ENCODE results near the gene MTNR1A.

Gene MTNR1A

DNA sequence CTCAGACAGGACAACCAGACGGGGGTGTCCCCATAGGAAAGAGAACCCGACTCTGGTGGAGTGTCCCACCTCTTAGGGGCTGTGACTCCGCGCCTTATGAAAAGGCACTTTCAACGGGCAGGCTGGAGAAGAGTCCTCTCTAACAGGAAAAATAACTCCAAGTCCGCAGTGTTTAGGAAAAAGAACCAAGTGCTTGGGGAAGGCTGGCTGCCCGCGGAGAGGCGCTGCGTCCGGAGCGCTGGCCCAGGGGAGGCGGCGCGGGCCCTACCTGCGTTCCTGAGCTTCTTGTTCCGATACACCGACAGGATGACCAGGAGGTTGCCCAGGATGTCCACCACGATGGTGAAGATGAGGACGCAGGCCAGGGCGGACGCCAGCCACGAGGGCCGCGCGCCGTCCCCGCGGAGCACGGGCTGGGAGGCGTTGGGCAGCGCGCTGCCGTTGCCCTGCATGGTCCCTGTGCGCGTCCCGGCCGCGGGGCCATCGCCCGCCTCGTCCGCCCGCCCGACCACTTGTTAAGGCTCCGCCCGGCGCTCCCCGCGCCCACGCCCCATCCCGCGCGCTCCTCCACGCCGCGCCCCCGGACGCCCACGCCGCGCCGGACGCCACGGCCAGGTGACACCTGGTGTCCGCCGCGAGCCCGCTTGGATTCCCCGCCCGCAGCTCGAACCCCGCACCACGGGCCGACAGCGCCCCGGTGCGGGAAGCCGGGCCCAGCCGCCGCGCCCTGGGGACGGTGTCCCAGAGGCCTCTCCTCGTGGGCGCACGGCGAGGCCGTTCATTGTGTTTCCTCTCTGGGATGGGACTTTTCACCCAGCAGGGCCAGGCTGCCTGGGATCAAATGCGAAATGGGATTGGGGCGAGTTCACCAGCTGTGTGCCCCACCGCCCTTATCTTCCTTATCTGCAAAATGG, at the start of gene MTNR1A:
TSS of gene MTNR1A (minus strand) at position 654 of the 914 bp plus-strand sequence. CDS start at position 452, 202 bp downstream.
- H3K4me1 ChIP-seq (ENCODE audit: control insufficient read depth in 1 of 2, insufficient read depth in 1 of 2, low read depth in 1 of 2, low read length in 1 of 2): no peaks in the 10 kb centered on the region
- no peak within 1 kb of the TSS for H3K4me3 ChIP-seq (ENCODE audit: low read depth in 1 of 2, low read length in 1 of 2)
- peaks cover 30% of the 10 kb centered on the region for H3K27me3 ChIP-seq
- TF ChIP-seq, protein P1, sequence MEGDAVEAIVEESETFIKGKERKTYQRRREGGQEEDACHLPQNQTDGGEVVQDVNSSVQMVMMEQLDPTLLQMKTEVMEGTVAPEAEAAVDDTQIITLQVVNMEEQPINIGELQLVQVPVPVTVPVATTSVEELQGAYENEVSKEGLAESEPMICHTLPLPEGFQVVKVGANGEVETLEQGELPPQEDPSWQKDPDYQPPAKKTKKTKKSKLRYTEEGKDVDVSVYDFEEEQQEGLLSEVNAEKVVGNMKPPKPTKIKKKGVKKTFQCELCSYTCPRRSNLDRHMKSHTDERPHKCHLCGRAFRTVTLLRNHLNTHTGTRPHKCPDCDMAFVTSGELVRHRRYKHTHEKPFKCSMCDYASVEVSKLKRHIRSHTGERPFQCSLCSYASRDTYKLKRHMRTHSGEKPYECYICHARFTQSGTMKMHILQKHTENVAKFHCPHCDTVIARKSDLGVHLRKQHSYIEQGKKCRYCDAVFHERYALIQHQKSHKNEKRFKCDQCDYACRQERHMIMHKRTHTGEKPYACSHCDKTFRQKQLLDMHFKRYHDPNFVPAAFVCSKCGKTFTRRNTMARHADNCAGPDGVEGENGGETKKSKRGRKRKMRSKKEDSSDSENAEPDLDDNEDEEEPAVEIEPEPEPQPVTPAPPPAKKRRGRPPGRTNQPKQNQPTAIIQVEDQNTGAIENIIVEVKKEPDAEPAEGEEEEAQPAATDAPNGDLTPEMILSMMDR (IDR thresholded peaks at IDR 0.05): no peak
- no peaks in the 10 kb centered on the region for H3K9me3 ChIP-seq
- no peaks in the 10 kb centered on the region for H3K36me3 ChIP-seq
- H3K27ac ChIP-seq: no peak within 1 kb of the TSS

DNA sequence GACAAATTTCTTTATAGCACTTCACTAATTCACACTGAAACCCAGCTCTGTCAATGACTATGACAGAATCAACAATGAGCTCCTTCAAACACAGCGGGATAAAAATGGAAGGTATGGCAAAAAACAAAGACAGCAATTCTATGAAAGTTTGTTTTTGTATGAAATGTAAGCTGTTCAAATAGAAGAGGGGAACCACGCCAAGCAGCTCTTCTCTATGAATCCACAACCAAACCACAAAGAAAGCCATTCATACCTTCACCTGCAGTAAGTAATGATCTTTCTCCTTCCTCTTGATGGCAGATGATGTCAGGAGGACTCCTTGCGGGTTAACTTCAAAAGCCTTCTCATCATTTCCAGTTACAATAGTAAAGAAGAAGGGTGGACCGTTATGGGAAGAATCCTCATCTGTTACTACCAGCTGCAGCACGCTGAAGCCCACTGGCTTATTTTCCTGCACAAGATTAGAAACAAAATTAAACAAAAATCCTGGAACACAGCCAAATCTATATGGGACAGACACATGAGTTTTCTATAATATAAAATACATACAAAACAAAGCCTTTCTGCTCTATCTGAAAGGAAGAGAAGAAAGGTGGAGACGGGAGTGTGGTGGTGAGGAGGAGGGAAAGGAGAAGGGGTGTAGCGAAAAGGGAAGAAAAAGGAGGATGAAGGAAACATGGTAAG, 48.9 kb upstream of the MTNR1A start:
- TF ChIP-seq, protein P1 (IDR thresholded peaks at IDR 0.05): no peak
- H3K9me3 ChIP-seq: no peaks in the 10 kb centered on the region
- H3K4me1 ChIP-seq (ENCODE audit: control insufficient read depth in 1 of 2, insufficient read depth in 1 of 2, low read depth in 1 of 2, low read length in 1 of 2): no peaks in the 10 kb centered on the region
- H3K4me3 ChIP-seq (ENCODE audit: low read depth in 1 of 2, low read length in 1 of 2): no peak overlapping the region
- H3K27me3 ChIP-seq: no peaks in the 10 kb centered on the region
- no peaks in the 10 kb centered on the region for H3K36me3 ChIP-seq
- no peak overlapping the region for H3K27ac ChIP-seq

DNA sequence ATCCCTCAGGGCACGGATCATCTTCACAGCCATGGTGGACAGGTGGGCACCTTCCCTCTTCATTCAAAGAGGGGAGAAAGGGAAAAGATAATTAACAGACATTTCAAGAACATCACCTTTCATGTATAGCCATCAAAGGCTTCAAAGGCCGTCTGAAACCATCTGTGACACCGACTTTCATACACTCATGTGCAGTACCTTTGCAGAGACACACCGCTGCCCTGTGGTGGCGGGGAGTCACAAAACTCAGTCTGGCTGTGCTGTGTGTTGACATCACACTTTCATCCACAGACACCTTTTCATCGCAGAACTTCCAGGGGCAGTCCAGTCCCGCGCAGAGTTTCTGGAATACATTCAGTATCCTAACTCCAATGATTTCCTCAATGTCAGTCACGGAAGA, 47.6 kb upstream of the MTNR1A start:
- TF ChIP-seq, protein P1 (IDR thresholded peaks at IDR 0.05): no peak
- no peak overlapping the region for H3K27ac ChIP-seq

DNA sequence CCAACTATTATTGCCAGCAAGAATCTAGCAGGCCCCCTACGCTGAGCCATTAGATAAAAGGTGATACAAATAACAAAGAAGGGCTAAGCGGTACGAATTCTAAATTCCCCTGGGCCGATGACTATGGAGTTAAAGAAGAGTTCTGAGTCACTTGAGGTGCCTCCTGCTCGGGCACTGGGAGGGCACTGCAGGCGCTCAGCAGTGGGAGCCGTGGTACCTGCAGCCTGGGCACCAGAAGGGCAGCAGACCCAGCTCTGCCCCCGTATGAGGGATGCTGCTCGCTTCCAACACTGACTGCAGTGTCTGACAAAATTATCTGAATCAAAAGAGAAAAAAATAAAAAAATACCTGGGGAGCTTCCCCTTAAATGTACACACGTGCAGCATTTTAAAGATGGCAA, 44.1 kb upstream of the MTNR1A start:
- no peaks in the 10 kb centered on the region for H3K36me3 ChIP-seq
- H3K4me3 ChIP-seq (ENCODE audit: low read depth in 1 of 2, low read length in 1 of 2): no peak overlapping the region
- no peaks in the 10 kb centered on the region for H3K4me1 ChIP-seq (ENCODE audit: control insufficient read depth in 1 of 2, insufficient read depth in 1 of 2, low read depth in 1 of 2, low read length in 1 of 2)
- TF ChIP-seq, protein P1 (IDR thresholded peaks at IDR 0.05): no peak
- H3K27ac ChIP-seq: no peak overlapping the region
- H3K9me3 ChIP-seq: no peaks in the 10 kb centered on the region
- H3K27me3 ChIP-seq: no peaks in the 10 kb centered on the region

More for the DNA sequence above, 47.6 kb upstream of the MTNR1A start:
- Histone ChIP-seq H3K4me1 (ENCODE audit: control insufficient read depth in 1 of 2, insufficient read depth in 1 of 2, low read depth in 1 of 2, low read length in 1 of 2) (no peaks in the 10 kb centered on the region), H3K9me3 (no peaks in the 10 kb centered on the region), H3K27me3 (no peaks in the 10 kb centered on the region), H3K36me3 (no peaks in the 10 kb centered on the region), H3K4me3 (ENCODE audit: low read depth in 1 of 2, low read length in 1 of 2) (no peak overlapping the region)

DNA sequence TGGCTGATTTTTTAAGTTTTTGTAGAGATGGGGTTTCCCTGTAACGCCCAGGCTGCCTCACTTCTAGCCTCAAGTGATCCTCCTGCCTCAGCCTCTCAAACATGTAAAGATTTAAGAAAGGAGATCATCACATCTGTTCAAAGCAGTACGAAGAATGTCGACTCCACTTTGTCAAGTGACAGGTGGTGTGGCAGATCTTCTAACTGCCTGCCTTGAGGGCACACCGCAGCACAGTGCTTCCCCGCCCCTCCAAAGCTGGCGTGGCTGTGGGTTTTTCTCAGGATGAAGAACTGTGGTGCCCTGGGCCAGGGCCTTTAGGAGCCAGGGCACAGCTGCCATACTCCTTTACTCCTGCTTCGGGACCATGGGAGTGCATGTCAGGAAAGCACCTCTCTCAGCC, 43.3 kb upstream of the MTNR1A start:
- Histone ChIP-seq H3K27ac (no peak overlapping the region), H3K9me3 (no peaks in the 10 kb centered on the region), H3K4me3 (ENCODE audit: low read depth in 1 of 2, low read length in 1 of 2) (no peak overlapping the region), H3K4me1 (ENCODE audit: control insufficient read depth in 1 of 2, insufficient read depth in 1 of 2, low read depth in 1 of 2, low read length in 1 of 2) (no peaks in the 10 kb centered on the region), H3K27me3 (no peaks in the 10 kb centered on the region), H3K36me3 (no peaks in the 10 kb centered on the region)
- TF ChIP-seq, protein P1 (IDR thresholded peaks at IDR 0.05): no peak
